NCI-H146 treated with DMSO at 0.1 percent for 48 hours (cell line): ENCODE data around the gene ADAMTS2.
A peak's percentile ranks its signal among the peaks of the same experiment; 100 is the strongest.

Experiments
- DNase-seq: peaks from one replicate; lab custom pipeline; 2025; ENCODE audit not compliant: unreplicated experiment; lab: John Stamatoyannopoulos, UW

The ADAMTS2 gene

DNA sequence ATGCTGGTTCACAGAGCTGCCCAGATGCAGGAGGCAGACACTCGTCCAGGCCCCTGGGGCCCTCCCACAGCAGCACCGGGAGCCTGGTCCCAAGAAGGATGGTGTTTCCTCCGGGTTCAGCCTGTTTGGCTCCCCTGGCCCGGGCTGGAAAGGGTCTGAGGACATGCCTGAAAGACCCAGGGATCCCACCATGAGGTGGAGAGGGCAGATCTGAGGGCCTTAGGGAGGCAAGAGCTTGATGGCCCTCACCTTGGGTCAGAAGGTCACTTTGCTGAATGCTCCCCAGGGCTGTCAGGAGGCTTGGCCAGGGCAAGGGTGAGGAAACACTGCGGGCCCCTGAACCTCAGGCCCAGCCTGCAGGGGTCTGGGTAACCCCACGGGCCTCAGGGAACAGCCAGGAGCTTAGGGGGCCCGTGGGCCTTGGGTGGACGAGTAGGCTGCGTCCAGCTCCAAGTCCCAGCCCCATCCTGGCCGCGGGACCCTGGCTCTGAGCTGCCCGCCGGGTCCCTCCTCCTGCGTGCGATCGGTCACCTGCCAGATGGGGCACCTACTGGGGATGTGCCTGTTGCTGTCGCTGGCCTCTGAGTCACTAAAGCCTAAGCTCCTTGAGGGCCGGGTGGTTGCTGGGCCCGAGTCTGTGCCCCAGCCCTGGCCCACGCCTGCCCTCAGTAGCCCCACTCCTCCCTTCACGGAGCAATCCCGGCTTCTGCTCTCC lies 178.9 kb downstream of the ADAMTS2 start:
- no peak for DNase-seq

DNA sequence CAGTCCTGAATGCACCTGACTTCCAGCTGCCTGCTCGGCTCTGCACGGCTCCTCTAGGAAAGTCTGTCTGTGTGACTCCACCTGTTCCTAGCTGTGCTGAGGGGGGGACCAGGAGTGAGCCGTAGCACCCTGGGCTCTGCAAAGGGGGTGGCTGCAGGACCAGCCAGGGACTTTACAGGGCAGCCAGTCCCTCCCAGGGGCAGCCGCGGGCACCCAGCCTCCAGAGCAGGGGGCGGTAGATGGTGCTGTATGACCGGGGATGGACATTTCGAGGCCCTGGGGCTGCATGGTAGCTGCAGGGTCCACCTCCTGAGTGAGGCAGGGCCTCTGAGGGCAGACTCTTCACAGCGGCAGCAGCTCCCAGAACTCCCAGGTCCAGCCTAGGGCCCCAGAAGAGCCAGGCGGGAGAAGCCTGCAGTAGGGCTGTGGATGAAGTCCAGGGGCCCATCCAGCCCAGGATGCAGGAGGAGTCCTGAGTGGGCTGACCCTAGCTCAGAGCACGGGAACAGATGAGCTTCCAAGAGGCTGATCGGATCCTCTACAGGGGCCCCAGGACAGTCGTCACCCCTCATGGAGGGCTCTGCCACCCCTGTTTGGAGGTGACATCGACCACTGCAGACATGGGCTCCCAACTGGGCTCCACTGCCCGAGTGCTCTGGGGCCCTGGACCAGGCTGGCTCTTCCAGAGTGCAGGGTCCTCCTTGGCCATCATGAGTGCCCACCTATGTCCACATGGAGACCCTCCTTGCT lies 179.7 kb downstream of the ADAMTS2 start:
- DNase-seq = no peak

DNA sequence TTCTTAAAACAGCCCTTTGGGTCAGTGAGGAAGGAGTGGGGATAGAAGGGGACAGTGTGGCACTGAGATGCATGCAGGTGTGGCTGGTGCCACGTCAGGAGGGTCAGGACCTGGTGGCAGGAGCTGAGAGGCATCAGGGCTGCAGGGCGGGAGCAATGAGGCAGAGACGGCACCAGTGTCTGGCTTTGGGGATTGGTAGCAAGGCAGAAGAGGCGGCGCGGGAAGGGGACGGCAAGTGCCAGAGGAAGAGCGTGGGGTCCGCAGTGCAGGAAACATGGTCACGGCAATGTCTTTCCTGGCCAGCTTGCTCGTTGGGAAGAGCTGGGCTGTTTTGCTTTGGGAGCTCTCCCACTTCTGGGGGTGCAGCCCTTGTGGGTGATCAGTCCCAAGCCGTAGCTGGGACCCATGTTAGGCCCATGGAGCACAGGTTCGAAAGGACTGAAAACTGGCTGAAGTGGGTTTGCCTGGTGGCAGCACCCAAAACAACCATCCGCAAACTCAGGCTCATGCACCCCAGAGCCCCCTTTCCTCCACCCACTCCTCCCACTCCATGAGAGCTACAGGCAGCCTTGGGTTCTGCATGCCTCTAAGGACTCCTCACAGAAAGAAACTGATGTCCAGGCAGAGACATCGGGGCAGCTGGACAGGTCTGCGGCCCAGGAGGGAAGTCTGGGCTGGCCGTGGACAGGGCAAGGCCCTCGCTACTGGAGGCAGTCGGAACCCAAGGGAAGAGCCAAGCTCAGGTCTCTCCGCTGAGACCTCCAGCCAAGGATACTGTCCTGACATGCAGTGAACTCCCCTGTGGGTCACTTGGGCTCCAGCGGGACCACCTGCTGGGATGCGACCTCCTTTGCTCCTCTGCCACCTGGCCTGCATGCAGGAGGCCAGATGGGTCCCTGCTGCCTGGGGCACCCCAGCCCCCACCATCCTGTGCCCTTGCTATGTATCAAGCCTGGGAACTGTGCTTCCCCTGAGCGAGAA lies 180.6 kb downstream of the ADAMTS2 start:
- DNase-seq = no peak

DNA sequence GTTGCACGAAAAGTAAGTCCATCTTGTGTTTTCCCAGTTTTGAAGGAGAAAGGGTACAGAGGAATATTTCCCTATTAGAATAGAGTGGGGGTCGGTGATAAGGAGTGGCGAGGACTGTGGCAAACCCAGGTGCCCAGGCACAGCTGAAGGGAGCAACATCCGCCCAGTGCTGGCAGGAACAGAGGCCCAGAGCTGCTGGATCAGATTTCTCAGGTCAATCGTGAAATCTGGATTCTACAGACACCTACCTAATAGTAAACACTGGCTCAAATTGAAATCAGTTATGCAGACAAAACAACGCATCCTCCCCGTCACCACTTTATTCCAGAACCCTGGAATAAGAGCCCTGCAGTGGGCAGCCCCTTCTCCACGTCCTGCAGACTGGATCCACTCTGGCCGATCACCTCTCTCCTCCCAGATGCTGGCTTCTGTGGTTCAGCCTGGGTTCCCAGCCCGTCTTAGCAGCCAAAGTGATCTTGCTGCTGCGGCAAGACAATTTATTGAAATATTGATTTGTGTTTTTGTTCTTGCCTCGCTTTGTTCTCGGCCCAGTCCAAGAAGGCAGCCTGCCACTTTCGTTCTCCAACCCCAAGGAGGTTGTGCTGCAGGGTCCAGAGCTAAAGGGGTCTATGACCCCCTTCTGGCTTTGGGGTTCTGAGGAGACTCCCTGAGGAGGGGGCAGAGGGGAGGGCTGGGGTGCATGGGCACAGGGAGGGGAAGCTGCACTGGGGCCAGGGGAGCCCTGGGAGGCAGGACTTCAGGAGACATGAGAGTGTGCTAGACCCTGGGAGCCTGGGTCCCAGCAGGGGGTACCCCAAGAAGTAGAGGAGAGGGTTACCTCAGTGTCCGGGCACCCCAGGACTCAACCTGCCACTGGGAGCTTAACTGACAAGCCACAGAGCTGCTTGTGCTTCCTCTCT lies 181.8 kb downstream of the ADAMTS2 start:
- no peak for DNase-seq

DNA sequence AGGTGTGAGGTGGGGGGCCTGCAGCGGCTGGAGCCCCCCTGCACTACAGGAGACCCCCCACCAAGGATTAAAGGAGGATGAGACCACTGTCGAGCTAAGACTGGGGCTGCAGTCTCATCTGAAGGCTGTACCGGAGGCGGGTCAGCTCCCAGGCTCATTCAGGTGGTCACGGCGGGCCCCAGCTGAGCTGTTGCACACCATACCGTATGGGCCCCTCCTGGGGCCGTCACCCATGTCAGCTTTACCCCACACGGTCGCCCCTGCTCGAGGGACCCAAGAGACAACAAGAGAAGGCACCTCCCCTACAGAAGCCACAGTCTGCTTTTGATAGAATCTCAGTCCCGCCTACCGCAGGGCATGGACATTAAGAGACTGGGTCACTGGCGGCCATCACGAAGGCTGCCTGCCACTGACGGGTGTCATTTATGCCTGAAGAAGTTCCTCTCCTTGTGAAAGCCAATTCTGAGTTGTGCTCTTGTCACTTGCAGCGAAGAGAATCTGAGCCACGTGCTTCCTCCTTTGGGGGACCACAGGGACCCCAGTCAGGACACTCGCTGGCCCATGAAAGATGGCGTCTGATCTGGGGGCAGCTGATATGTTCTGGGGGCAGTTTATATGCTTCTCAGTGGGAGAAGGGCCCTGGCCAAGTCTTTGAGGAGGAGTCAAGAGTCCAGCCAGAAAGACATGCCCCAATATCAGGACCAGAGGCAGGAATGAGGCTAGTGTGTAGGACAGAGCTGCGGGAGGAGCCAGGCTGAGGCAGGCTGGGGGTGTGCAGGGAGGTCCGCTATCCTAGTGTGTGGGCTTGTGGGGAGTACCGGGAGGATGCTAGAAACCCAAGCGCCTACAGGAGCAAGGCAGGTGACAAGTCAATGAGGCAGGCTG lies 182.7 kb downstream of the ADAMTS2 start:
- no peak for DNase-seq

DNA sequence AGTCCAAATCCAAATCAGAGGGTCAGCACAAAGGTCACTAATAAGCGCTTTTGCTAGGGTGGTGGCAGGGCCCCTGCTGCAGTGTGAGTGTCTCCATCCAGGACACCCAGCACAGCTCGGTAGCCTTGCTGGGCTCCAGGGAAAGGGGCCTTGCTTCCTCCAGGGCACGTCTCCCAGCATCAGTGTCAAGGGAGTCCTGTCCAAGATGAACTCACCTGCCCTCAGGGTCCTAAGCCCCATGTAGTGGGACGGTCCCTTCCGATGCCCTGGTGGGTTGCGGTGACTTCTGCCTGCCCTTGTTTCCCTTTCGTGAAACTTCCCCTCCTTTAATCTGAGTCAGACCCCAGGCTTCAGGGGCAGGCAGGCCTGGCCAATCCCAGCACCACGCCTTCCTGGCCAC lies 183.4 kb downstream of the ADAMTS2 start:
- no peak for DNase-seq

DNA sequence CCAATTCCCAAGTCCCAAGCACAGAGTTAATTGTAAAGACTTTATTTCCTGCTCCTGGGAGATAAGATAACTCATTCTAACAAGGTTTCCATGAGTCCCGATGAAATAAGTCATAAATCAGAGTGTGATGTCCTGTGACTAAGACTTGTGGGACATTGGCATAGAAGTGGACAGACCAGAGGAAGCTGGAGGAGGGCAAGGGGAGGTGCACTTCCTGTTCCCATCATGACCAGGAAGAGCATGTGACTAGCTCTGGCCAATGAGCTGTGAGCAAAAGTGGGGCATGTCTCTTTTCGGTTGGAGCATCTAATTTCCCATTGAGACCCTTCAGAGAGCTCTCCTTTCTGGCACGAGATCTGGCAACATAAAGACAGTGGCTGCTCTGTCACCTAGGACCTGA lies 184.7 kb downstream of the ADAMTS2 start:
- no peak for DNase-seq

DNA sequence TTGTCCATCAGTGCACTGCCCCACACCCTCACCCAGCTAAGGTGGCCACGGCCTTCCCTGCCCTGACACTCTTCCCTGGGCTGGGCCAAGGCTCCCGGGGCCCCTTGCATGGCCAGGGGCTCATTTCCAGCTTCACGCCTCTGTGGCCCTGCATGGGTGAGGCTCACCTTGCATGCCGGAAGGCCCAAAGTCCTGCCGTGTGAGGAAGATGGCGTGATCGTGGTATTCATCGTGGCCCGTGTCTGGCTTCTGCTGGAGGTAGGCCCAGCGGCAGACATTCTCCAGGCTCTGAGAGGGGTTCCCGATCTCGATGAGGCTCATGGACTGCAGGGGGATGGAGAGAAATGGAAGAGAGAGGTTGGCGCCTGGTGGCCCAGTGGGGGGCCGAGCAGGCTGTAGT lies 186.7 kb downstream of the ADAMTS2 start:
- DNase-seq = no peak

DNA sequence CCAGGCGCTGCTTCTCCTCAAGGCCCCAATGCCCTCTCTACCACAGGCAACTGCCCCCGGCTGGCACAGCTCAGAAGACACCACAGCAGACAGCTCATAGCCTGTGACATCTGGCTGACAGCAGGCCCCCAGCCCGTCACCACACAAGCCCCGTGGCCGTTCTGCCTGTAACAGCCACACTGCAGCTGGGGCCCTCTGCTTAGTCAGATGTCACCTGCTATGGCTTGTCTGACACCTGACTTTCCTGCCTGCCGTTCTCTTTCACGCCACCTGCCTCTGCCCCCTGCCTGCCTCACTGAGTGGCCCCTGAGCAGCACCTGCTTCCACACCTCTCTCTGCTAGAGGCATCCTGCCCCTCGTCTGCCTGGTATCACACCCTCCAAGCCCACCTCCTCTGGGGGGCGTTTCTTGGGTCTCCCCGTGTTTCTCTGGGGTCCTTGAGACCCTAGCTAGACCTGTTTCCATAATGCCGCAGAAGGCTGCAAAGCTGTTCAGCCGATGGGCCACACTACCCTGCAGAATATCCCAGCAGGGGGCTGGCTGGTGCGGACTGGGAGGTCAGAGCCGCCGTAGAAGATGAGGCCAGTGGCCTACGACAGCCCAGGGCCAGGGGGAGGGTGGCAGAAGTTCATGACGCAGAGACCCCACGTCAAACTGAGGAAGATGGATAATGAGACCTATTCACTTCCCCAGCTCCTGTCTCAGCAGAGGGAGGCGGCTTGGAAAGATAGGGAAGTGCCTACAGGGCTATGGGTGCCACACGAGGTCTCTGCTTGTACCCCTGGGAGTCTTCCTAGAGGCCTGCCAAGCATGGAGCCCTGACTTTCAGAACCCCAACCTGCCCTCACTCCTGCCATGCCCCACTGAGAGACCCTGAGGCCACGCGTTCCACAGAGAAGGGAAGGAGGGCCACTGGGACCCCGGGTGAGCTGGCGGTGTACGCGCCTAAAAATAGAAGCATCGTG lies 190.0 kb downstream of the ADAMTS2 start:
- DNase-seq = peak; percentile 0

DNA sequence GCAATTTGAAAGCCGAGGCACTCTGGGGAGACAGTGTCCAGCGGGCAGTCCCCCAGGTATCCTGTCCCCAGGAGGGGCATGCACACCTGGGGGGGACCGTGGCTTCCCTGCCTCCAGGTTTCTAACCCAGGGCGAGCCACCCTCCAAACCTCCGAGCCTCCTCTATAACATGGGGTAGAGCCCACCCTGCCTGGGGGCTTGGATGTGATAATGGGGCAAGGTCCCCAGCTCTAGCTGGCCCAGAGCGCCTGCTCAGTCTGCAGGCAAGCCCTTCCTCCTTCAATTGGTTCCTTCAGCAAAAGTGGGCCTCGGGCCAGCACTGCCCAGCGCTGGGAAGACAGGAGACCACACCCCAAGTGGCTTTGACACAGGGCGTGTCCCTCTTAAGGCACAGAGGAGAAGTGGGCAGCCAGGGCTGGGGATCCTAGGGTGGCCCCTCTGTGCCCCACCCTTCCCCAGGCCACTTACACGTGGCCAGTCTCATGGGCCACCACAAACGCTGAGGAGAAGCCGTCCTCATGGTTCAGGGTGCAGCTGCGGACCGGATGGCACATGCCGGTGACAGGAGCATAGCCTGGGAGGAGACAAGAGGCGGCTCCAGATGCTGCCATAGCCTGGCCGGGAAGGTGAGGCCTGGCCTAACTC lies 190.8 kb downstream of the ADAMTS2 start:
- no peak for DNase-seq

DNA sequence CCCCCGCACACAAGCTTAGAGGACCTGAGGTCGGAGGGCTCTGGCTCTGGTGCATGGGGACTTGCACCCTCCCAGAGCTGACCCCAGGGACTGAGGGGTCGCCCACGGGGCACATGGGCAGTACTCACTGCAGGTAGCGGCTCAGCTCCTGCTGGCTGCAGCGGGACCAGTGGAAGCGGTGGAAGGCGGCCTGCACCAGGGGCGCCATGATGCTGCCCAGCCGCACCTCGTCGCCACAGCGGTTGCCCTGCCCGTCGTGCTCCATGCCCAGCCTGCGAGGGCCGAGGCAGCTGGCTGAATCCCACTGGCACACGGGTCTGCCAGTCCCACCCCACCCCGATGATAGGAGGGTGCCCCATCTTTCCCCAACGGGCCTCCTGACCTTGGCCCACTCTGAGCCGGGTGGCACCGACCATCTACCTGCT lies 191.3 kb downstream of the ADAMTS2 start:
- no peak for DNase-seq

DNA sequence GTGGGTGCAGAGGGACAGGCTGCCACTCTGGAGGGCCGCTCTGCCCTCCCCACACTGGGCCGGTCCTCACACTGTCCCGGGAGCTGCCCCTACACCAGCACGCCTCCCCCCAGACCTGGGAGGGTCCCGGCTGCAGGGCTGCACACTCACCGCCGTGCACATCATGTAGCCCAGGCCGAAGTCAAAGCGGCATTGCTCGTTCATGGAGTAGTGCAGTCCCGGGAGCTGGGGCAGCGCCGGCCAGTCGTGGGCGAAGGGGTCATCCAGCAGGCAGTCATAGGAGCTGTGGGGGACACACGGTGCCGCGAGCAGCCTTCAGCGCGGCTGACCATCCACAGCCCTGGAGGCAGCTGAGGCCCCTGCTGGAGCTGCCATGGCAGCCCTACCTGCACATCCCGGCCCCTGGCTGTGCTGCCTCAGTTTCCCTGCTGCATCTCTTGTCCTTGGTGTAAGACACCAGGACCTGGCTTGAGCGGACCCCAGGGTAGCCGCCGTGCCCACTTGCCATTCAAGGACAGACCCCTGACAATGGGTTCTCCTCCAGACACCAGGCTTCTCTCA lies 191.8 kb downstream of the ADAMTS2 start:
- no peak for DNase-seq

DNA sequence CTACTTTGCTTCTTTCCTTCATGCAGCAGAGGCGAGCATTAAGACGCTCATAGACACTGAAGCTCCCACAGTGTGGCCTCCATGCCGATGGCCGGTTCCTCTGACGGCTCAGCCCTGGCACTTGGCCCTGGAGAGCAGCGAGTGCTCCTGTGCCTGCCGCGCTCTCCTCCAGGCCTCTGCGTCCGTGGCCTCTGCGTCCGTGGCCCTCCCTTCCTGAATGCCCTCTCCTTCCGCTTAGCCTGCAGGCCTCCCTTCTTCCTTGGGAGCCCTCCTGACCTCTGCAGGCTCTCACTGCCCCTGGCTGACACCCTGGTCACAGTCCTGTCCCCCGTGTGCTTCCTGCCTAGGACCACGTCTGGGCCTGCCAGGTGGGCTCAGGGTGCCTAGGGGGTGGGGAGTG lies 192.3 kb downstream of the ADAMTS2 start:
- DNase-seq = no peak

DNA sequence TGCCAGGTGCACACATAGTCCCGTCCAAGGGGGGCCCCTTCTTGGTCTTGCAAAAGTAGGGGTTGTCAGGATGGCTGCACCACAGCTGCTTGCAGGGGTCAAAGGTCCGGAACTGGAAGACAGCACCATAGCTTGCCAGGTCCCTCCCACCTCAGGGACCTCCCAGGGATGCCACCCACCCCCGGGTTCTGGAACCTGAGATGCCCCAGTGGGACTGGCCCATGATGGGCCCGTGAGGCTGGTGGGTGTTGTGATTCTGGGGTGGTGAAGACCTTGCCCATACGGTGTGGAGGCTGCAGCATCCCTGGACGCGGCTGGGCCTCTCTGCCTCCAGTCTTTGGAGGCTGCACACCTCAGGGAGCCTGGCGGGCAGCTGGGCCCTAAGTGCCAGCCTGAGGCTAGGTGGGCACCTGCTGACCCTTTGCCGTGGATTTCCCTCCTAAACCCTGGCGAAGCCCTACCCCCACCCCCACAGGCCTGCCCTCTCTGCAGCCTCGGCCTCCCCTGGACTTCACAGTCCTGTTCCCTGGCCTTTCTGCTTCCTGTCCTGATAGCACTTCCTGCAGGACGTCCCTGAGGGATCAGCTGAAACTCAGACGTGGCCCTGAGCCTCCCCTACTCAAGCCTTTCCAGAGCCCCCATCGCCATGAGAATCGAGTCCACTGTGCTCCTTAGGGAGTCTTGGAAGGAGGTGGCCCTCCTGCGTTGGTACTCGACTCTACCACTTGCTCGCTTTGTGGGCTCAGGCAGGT lies 192.9 kb downstream of the ADAMTS2 start:
- no peak for DNase-seq

DNA sequence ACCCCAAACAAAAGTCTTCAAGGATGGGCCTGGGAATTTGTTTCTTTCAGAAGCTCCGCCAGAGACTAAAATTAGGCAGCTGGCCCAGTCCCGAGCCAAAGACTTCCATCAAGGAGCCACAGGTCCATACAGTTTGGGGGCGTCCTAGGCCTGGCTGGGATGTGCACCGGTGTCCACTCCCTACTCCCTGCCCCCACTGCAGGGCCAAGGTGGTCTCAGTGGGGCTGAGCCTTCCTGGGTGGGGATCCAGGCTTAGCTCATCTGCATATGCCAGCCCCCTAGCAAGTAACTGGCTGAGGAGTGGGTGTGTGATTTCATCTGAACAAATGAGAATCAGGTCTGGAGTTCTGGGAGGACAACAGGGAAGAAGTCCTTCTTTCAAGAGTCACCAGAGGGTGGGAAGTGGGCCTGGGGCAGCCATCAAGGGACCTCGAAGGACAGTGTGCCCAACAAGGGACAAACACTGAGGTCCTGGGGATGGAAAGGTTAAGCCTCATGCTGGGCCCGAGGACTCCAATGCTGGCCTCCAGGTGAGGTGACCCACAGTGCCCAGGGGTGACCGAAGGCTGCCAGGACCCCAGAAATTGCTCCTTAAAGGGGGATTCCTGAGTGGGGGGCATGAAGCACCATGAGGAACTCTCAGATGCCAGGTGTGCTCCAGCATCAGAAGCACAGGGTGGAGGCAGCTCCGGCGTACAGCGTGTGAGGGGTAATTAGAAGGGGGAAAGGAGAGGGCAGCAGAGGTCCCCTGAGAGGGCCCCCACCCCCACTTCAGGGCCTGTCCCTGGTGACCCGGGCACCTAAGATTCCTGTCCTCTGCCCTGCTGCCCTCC lies 193.8 kb downstream of the ADAMTS2 start:
- no peak for DNase-seq

DNA sequence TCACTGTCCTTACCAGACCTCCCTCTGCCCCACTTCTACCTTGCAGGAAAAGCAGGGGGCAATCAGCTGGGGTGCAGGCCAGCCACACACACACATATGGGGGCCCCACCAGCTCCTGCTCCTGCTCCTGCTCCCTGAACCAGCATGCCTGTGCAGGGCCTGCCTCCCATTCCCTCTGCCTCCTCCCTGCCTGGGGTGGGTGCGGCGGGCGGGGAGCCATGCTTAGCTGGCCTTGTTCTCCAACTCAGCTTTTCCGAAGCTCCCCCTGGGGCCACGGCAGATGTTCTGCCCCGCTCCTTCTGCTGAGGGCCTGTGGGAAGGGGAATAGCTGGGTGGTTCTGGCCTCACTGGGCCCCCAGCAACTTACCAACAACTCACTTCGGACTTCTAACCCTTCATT lies 195.2 kb downstream of the ADAMTS2 start:
- no peak for DNase-seq
